ENCODE results near the gene PLEKHH1. TPM values are rescaled to one million over a fixed set of nuclear protein-coding genes. Genes with fewer than 3 reads are reported as not detected.

The PLEKHH1 gene
- total RNA-seq, 1 donor from 2014 or later: 40.0 TPM

DNA sequence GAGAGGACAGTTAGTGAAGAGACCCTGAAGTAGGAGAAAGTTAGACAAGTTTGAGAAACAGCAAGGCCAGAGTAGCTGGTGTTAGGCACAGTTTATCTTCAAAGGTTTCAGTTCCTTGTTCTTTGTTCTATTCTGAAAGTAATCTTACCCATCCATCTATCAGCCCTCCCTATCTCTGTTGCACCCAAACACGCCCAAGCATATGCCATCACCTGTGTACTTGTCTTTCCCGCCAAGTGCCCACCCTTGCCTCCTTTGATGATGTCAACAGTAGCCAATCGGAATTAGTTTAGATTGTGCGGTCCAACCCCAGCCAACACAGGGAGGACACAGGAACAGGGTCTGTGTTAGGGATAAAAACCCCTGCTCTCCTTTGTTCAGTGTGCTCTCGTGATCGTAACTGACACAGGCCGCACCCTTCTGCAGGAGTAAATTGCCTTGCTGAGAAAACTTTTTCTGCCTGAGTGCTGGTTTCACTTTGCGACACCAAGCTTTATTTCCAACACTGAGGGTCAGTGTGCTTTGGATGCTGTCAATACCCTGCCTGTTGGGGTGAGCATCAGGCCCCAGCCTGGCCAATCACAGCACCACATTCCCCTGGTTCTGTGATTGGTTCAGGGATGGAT, 39.9 kb upstream of the PLEKHH1 start:
- TF ChIP-seq CTCF (conservative IDR thresholded peaks at IDR 0.05): no peak
- Mint-ChIP-seq H3K36me3 (ENCODE audit: low read depth) (peaks cover 6% of the 10 kb centered on the region), H3K4me1 (no peaks in the 10 kb centered on the region), H3K27me3 (ENCODE audit: low read depth) (no peaks in the 10 kb centered on the region), H3K4me3 (no peak overlapping the region), H3K27ac (ENCODE audit: unreplicated experiment) (no peak overlapping the region), H3K9me3 (peaks cover 7% of the 10 kb centered on the region)
- no peak for DNase-seq (ENCODE audit: low read depth, low spot score)

- H3K27ac Mint-ChIP-seq (ENCODE audit: unreplicated experiment): no peak overlapping the region
- TF ChIP-seq CTCF (conservative IDR thresholded peaks at IDR 0.05): no peak
- no peak for DNase-seq (ENCODE audit: low read depth, low spot score)
- no peak overlapping the region for H3K4me3 Mint-ChIP-seq
- H3K4me1 Mint-ChIP-seq: no peaks in the 10 kb centered on the region
- peaks cover 7% of the 10 kb centered on the region for H3K9me3 Mint-ChIP-seq
- peaks cover 6% of the 10 kb centered on the region for H3K36me3 Mint-ChIP-seq (ENCODE audit: low read depth)
- H3K27me3 Mint-ChIP-seq (ENCODE audit: low read depth): no peaks in the 10 kb centered on the region
Observed at GRCh38 chr14:67495827-67496226, 37.3 kb upstream of the PLEKHH1 start.

DNA sequence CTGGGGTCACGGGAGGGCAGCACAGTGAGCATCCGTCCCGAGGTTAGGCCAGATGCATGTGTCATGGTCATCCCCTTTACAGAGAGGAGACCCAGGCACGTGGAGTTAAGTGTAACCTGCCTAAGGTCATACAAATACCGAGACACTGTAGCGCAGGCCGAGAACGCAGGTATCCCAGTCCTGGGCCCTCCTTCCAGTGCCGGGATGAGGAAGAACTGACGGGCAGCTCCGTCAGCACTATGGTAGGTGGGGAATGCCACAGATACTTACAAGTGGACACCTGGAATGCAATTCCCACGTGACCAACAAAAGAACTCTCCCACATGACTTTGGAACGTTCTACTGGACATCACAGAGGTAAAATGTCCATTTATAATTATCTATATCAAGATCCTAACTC, 35.9 kb upstream of the PLEKHH1 start:
- Mint-ChIP-seq H3K27me3 (ENCODE audit: low read depth) (no peaks in the 10 kb centered on the region), H3K9me3 (peaks cover 7% of the 10 kb centered on the region), H3K36me3 (ENCODE audit: low read depth) (peaks cover 6% of the 10 kb centered on the region), H3K4me3 (no peak overlapping the region), H3K27ac (ENCODE audit: unreplicated experiment) (no peak overlapping the region), H3K4me1 (no peaks in the 10 kb centered on the region)
- no peak for TF ChIP-seq CTCF (conservative IDR thresholded peaks at IDR 0.05)
- DNase-seq (ENCODE audit: low read depth, low spot score): no peak

DNA sequence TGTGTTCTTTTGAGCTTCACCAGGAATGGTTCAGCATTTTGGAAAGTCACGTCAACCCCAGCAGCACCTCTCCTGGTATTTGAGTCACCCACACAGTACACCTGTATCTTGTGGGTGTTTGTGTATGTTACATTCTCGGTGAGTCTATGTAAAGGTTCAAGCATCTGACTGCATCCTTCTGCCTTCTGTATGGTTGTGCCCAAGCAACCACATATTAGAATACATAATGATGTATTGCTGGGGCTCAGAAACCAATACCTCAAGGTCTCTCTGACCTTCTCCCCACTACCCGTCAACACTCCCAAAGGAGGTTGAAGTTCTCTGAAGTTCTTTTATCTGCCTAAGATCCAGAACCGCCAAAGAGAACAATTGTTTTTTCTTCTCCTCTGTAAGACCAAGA, 35.4 kb upstream of the PLEKHH1 start:
- H3K27ac Mint-ChIP-seq (ENCODE audit: unreplicated experiment): no peak overlapping the region
- DNase-seq (ENCODE audit: low read depth, low spot score): no peak
- no peak overlapping the region for H3K4me3 Mint-ChIP-seq
- H3K27me3 Mint-ChIP-seq (ENCODE audit: low read depth): no peaks in the 10 kb centered on the region
- H3K36me3 Mint-ChIP-seq (ENCODE audit: low read depth): peaks cover 5% of the 10 kb centered on the region
- no peak for TF ChIP-seq CTCF (conservative IDR thresholded peaks at IDR 0.05)
- H3K4me1 Mint-ChIP-seq: no peaks in the 10 kb centered on the region
- H3K9me3 Mint-ChIP-seq: peaks cover 6% of the 10 kb centered on the region

DNA sequence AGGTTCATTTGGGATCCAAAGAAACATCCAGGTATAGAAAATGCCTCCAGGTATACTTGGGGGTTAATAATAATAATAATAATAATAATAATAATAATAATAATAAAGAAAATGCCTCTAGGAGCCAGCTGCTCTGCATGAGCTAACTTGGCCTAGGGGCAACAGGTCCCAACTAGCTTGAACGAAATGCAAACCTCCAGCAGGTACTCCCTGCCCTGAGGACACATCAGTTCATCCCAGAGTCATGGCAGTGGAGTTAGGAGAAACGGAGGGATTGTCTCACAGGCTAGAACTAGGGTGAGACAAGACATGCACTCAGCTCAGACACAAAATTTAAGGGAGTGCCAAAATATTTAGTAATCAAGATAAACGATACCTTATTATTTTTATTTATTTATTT, 32.1 kb upstream of the PLEKHH1 start:
- no peaks in the 10 kb centered on the region for H3K36me3 Mint-ChIP-seq (ENCODE audit: low read depth)
- no peak overlapping the region for H3K27ac Mint-ChIP-seq (ENCODE audit: unreplicated experiment)
- no peak for DNase-seq (ENCODE audit: low read depth, low spot score)
- TF ChIP-seq CTCF (conservative IDR thresholded peaks at IDR 0.05): no peak
- H3K4me3 Mint-ChIP-seq: no peak overlapping the region
- no peaks in the 10 kb centered on the region for H3K4me1 Mint-ChIP-seq
- H3K27me3 Mint-ChIP-seq (ENCODE audit: low read depth): no peaks in the 10 kb centered on the region
- H3K9me3 Mint-ChIP-seq: no peaks in the 10 kb centered on the region
